Measurements from ENCODE around the gene RIOK2.
A peak's percentile ranks its signal among the peaks of the same experiment; 100 is the strongest.
"Not testable (repeated sequence)": the region's sequence is repeated elsewhere in the genome, so short reads cannot be mapped to it uniquely, and the experiment has no call there.

The RIOK2 gene

DNA sequence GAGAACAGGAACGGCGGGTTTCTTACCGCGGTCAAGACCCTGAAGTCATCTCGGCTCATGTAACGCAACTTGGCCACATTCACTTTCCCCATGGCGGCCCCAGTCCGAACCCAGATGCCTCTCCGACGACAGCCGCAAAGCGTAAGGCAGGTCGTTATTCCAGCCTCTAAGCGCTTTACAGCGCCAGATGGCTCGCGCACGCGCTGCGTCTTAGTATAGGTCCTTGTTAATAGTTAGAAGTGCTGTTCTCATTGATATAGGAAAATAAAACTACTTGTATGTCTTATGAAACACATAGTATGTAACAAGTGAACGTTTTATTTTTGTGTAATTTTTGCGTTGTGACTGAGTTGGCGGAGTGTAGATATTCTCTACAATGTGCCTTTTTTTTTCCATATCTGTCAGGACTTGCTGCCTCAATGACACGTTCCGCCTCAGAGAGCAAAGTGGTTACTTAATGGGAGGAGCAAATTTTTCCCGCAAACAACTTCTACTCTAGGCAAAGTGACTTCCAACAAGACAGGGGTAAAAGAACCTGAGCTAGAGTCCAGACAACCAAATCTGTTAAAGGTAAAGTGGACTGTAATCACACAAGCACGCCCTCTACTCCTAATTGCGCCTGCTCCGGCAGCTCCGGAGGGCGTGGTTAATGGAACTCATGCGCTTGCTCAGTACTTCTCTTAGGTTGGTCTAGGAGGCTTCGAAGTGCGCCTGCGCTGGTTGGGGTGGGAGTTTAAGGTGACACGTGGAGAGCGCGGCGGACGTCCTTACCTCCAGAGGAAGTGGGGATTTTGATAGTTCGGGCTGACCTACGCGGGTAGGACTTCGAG lies at the start of gene RIOK2:
RIOK2 (minus strand) TSS at position 148 of the 830 bp plus-strand sequence; CDS start at position 92, 56 bp downstream.
- peak; percentile 95 for DNase-seq (ENCODE audit: low spot score)

DNA sequence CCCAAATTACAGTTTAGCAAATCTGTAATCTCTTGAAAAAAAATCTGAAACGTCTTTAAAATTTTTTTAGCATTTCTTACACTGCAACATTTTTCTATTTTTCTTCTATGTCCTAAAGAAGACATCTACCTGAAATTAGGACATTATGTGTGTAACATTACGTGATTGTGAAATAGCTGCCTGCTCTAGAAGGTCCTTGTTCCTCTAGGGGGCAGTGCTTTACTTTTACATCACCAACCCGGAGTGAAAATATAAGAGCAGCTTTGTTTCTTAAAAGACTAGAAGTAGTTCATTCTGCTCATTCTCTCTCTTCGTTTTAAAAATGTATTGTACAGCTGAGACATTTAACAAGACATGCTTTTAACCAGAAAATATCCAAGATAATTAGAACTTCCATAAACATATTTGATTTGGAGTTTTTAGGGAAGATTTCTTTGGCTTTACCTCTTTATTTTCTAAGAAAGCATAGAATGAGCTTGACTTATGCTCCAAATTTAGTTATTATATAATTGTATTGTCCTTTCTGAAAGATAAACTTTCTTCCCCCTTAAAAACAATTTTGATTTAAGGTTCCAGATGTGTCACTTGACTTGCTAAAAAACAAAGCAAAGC lies 48.1 kb upstream of the RIOK2 start:
- DNase-seq (ENCODE audit: low spot score) = peak; percentile 58

DNA sequence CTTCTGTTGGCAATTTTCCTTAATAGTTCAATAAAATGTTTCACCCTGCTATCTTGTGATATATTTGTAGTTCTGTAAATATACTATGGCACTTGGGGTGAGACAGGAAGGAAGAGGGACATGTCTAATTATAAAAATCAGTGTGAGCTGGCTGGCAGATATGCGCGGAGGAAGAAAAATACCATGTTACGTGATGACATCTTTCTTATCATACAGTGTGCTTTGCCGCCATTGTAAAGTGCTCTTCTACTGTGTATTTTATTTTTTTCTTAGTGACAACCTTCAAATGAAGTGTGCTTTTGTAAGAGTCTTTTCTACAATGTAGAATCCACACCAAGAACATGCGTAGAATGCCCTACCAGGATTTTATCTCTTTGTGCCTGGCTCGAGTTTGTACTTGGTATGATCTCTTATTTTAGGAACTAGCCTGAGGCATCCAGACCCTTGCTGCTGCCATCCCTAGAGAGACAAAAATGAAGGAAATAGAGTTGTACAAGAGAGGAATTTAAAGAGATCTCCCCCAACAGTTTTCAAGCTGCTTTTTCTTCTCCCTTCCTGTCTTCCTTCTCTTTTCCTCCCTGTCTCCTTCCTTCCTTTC lies 46.7 kb upstream of the RIOK2 start:
- DNase-seq (ENCODE audit: low spot score) = no peak

- no peak for DNase-seq (ENCODE audit: low spot score)
Measured at GRCh38 chr5:97229196-97229595, 46.1 kb upstream of the RIOK2 start.

- DNase-seq (ENCODE audit: low spot score) = no peak
Measured at GRCh38 chr5:97225222-97225621, 42.2 kb upstream of the RIOK2 start.

DNA sequence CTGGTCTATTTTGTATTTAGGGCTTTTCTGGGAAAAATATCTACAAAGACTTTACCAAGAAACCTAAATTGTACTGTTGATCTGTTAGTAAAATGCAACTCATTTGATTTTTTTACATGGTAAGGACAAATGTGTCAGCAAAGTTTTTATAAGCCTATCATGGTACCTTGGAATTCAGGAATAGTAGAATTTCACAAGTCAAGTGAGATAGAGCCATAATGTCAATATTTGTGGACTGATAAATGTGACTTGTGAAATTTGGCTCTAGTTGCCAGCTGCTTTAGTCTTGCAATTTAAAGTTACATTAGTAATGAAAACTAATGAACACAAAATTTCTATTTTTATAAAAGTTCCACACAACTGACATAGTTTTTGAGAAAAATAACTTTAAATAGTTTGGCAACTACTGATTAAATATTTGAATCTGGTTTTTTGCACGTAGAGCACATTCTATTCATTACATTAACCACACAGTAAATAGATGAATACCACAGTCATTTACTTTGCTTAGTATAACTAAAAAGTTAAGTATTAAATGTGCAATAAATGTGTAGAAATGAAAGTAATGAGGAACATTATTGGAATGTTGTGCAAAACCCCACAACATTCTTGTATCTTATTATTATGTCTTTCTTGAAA lies 41.2 kb upstream of the RIOK2 start:
- no peak for DNase-seq (ENCODE audit: low spot score)

DNA sequence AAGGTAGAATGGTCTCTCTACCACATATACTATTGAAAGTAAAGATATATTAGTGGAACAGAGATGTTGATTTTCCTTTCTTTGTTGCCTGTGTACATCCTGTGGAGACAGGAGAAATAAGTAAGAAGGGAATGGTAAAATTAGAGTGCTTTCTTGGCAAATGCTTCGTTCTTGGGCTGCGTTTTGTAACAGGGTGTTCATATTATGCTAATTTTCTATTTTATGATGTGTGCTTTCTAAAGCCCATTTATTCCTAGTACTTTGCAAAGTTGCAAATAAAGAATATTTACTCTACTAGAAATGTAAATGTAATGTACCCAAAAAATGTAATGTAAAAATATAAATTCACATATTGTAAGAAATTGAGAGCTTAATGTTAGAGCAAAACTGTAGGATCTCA lies 40.5 kb upstream of the RIOK2 start:
- no peak for DNase-seq (ENCODE audit: low spot score)

- DNase-seq (ENCODE audit: low spot score) = no peak
Measured at GRCh38 chr5:97209343-97209742, 26.3 kb upstream of the RIOK2 start.

GRCh38 chr5:97208714-97209113 lies 25.7 kb upstream of the RIOK2 start:
- no peak for DNase-seq (ENCODE audit: low spot score)

DNA sequence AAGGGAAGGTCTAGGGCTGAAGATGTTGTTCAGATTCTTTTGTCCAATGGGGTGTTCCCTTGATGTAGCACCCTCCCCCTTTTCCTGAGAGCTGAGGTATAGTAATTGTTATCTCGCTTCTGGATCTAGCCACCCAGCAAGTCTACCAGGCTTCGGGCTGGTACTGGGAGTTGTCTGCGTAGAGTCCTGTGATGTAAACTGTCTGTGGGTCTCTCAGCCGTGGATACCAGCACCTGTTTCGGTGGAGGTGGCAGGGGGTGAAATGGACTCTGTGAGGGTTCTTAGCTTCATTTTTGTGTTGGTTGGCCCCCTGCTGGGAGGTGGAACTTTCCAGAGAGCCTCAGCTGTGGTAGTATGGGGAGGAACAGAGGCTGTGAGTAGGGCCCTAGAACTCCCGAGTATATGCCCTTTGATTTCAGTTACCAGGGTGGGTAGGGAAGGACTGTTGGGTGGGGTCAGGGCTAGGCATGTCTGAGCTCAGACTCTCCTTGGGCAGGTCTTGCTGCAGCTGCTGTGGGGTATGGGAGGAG lies 25.2 kb upstream of the RIOK2 start:
- DNase-seq (ENCODE audit: low spot score) = no peak

DNA sequence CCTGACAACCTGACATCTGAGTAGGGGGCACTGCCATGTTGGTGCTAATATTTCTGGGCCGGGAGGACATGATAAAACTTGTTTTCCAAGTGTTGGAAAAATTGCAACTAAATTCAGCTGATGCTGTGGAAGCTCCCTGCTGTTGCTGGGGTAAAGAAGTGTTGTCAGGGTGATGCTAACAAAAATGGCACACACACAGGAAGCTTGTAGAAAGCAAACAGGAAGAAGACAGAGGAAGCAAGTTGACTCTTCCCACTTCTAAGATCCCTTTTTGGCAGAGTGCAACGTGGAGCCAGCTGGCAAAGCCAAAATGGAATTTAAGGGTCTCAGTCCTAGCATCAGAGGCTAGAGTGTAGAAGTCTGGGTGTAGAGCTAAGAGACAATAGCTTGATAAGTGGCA lies 11.3 kb upstream of the RIOK2 start:
- DNase-seq (ENCODE audit: low spot score) = no peak

- no peak for DNase-seq (ENCODE audit: low spot score)
Measured at GRCh38 chr5:97193355-97193688, 10.3 kb upstream of the RIOK2 start.

GRCh38 chr5:97192580-97193354 lies 9.7 kb upstream of the RIOK2 start:
- DNase-seq (ENCODE audit: low spot score) = no peak

DNA sequence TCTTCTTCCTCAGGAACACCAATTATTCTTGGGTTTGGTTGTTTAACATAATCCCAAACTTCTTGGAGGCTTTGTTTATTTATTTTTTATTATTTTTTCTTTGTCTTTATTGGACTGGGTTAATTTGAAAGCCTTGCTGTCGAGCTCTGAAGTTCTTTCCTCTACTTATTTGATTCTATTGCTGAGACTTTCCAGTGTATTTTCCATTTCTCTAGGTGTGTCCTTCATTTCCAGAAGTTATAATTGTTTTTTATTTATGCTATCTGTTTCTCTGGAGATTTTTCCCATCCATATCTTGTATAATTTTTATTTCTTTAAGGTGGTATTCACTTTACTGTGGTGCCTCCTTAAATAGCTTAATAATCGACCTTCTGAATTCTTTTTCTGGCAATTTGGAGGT lies 8.8 kb upstream of the RIOK2 start:
- DNase-seq (ENCODE audit: low spot score) = no peak

GRCh38 chr5:97189523-97189922 lies 6.5 kb upstream of the RIOK2 start:
- DNase-seq (ENCODE audit: low spot score) = not testable (repeated sequence)

GRCh38 chr5:97183930-97184213 lies 825 bp upstream of the RIOK2 start:
- DNase-seq (ENCODE audit: low spot score) = no peak

- DNase-seq (ENCODE audit: low spot score) = no peak
Measured at GRCh38 chr5:97182571-97183099, 412 bp downstream of the RIOK2 start.

DNA sequence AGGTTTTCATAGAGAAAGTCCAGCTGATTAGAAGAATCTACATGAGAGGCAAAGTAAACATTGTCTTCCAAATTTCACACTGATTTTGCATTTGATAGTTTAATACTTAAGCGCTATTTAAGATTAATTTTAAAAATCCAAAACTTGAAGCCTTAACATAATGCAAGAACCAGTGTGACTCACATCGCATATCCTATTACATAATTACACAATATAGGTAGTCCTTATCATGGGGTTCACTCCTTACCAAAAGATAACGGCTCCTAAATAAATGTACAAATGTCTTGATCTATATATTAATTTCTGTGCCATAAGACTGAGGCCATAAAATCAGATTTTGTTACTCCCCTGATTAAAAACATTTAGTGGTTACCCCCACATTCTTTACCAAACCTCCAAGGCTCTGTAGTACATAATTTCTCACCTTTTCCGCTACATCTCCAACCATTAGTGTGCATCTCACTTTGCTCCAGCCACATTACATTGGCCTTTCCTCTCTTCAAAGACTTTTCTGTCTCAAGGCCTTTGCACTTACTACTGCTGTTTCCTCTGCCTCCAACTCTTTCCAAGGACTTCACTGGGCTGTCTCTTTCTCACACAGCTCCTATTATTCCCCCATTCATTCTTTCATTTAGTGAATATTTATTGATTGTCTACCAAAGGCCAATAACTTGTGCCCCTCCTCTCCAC lies 1.0 kb downstream of the RIOK2 start:
- DNase-seq (ENCODE audit: low spot score) = no peak

DNA sequence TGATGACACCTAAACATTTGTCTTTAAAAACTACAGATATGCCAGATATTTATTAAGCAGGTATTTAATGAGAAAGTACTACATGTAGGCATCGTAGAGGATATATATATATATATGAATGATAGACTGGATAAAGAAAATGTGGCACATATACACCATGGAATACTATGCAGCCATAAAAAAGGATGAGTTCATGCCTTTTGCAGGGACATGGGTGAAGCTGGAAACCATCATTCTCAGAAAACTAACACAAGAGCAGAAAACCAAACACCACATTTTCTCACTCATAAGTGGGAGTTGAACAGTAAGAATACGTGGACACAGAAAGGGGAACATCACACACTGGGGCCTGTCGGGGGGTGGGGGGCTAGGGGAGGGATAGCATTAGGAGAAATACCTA lies 3.6 kb downstream of the RIOK2 start:
- DNase-seq (ENCODE audit: low spot score) = not testable (repeated sequence)

GRCh38 chr5:97172227-97172626 lies 10.8 kb downstream of the RIOK2 start:
- no peak for DNase-seq (ENCODE audit: low spot score)

DNA sequence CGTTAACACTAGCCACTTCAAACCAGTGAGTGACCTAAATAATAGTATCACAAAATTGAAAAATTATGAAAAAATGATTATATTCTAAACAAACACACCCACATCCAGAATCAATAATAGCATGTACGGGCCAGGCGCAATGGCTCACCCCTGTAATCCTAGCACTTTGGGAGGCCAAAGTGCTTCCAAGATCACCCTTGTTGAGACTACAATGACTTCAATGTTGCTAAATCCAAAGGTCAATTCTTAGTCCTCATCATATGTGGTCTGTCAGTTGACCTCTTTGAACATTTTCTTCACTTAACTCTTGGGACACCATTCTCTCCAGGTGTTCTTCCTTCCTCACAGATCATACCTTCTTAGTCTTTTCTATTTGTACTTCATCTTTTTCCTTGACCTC lies 11.3 kb downstream of the RIOK2 start:
- no peak for DNase-seq (ENCODE audit: low spot score)
